Suppressor macrophage treated with lipopolysaccharide for 1 hour (primary cell): ENCODE data around the gene SHROOM1.

Source experiments
- DNase-seq, 3 donors: peaks; one replicate each; pipeline ENCODE4 v3.0.0-alpha.2; 2020 to 2022

Gene SHROOM1

DNA sequence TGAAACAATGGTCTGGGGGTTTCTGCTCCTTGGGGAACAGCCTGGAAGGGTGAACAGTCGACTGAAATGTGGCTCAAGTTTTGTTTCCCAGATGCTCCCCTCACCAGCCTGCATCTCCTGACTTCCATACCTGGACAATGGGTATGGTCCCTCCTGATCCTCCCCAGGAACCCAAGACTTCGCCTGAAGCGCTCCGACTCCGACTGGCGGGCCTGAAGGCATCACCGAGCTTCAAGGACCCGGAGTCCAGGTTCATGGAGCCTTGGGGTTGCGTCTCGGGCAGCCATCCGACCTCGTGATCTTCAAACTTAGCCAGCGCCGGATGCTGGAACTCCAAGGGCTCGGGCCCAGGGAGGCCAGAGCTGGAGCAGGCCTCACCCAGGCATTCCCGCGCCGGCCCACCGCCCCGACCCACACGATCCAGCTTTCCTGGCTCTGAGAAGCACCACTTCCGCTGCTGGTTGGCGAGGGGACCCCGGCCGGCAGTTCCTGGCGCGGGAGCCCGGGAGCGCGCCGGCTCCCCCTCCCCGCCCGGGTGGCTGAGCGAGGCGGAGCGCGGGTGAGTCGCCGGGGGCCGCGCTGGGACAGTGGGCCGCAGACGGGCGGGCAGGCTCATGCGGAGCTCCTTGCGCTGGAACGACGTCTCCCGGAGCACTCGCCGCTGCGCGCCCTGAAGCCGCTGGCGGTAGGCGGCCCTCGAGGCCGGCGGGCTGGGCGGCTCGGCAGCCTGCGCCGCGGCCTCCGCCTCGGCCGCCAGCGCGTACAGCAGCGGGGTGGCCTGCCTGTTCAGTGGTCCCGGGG is 5.2 kb downstream of the SHROOM1 start:
- peak in 1 of 3 donors; percentile 42 for DNase-seq

DNA sequence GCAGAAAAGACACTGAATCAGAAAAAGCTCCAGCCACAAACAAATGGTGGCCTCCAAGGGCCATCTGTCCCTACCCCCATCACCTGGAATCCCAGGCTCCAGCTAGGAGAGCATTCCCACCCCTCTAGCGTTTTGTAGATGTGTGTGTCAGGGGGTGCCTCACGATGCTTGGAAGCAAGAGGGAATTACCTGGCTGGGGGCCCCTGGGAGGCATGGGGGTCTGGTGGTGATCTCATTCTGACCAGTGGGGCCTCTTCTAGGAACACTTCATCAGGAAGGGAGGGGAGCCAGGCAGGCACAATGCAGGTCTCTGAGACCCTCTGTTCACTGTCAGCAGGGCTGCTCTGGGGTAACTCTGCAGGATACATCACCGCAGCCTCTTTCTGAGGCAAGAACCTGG is 6.0 kb downstream of the SHROOM1 start:
- DNase-seq = no peak

DNA sequence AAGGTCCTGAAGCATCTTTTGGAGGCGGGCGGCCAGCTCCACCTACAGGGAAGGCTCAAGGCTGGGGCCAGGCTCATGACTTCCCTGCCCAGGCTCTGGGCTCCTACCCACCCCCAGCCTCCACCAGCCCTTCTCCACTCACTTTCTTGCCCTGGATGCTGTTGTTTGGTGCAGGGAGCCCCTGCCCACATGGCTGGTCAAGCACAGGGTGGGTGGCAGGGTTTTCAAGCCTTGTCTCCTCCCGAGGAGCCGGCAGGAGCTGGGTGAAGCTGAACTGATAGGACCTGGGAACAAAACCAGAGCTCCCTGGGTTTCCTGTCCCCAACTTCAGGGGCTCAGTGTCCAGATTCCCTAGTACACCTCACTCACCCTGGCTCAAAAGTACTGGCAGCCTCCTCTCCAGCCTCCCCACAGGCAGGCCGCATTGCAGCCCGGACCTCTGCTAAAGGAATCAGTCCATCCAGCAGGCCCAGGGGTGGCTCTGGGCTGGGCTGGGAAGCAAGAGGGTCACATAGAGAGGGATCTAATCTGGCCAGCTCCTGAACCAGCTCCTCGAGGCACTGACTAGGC is 6.9 kb downstream of the SHROOM1 start:
- DNase-seq = no peak

DNA sequence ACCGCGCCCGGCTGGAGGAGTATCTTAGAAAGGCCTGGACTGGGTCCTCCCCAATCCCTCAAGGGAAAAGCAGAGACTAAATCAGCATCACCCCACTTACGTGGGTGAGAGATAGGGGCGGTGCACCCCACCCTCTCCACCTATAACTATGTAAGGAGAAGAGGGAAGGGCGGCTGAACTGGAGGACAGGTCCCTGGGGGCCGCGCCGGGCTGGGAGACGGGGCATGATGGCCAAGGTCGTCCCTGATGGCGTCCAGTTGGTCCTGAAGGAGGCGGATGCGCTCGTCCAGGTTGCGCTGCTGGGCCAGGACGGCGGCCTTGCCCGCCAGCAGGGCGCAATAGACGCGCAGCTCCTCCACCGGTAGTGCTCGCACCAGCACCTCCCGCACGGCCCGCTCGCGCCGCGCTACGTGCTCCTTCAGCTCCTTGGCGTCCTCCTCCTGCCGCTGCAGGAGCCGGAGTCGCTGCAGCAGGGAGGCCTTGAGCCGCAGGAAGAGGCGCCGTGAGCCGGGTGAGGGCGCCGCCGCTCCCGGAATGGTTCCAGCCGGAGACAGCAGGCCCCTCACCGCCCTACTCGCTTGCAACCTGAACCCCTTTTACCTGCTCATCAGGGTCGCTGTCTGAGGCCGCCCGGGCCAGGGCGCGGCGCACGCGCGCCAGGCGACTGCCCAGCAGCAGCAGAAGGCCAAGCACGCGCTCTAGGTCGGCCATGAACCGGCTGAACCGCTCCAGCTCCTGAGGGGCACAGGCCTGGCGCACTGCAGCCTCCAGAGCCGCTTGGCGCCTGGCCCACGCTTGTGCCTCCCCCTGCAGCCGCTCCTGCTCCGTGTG is 7.6 kb downstream of the SHROOM1 start:
- DNase-seq = no peak

DNA sequence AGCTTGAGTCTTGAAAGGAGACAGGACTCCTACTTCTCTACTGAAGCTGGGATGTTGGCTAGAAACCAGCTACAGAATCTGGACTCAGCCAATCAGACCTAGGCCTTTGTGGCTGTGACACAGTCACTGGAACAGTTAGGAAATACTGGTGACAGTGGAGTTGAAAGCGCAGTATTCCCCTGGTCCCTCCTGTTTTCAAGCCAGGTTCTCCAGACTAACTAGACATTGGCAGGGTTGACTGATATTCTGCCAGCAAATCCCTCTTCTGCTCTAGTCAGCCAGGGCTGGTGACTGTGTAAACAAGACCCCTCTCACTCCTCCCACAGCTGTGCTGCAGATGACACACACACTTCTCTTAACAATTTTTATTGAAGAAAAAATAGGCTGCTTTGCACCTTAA is 8.7 kb downstream of the SHROOM1 start:
- no peak for DNase-seq

DNA sequence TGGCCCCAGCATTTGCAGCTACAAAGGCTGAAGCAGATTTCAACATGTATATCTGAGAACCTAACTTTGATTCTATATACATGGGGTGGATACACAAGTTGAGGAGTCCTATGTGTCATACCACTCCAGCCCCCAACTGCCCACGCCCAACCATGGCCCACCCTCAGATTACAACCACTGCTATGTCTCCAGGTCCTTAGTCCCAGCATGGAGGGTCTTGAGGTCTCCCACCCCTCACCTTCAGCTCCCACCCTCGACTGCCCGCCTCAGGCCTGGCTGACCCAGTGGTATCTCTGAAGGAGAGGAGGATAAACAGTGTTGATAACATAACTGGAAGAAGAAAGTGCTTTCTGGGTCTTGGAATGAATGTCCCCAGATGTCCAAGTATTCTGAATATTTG is 9.1 kb downstream of the SHROOM1 start:
- no peak for DNase-seq

DNA sequence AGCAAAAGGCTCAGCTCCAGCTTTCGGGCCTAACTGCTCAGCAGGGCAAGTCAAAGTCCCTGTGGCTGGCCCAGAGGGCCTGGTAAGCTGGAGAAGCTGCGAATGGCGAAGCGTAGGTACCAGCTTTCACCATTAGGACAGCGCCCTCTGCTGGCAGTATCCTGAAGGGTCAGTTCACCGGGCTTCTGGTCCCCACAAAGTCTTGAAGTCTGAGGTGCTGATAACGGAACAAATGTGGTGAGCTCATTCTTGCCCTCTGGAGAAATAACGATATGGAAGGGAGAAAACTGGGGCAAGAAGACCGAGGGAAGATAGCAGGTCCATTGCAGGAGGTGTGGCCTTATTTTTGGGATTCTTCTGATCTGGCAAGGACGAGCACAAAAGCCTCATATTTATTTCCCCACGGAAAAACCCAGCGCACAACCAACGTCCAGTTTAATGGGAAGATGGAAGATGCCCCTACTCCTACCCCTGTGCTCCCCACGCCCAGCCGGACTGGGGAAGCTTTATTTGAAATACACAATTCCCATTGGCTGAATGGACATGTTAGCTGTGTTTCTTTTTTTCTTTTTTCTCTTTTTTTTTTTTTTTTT is 10.2 kb downstream of the SHROOM1 start:
- peak; percentile 92 to 96 (median 95) for DNase-seq

DNA sequence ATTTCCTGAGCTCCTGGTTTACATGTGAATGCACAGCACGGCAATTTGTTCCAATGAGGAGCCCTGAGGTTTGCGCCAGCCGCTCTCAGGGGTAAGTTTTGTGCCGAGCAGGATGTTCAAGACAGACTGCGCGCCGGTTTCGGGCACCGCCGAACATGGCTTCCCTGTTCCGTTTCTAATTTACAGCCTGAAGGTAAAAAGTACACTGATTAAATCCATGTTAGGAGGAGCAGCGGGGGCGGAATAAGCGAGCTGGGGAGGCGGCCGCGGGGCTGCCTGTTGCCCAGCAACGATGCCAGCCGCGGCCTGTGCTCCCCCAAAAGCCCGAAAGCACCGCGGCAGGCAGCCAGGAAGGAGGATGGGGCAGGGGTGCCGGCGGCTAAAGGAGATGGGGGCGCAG is 11.0 kb downstream of the SHROOM1 start:
- no peak for DNase-seq

DNA sequence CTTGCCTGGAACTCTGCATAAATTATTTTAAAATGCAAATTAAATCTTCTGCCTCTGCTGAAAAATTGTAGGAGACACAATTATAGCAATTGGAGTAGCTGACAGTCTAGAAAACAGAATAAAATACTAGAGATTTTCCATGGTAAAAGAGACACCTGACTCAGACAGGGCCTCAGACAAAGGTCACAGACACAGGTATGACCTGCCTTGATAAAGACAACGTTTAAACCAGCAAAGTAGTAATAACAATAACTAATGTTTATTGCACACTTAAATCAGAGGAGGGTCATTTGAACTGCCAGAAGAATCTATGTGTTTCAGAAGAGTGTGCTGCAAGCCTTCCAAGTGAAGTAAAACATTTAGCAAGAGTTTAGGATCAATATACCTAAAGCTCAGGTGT is 13.4 kb downstream of the SHROOM1 start:
- no peak for DNase-seq

DNA sequence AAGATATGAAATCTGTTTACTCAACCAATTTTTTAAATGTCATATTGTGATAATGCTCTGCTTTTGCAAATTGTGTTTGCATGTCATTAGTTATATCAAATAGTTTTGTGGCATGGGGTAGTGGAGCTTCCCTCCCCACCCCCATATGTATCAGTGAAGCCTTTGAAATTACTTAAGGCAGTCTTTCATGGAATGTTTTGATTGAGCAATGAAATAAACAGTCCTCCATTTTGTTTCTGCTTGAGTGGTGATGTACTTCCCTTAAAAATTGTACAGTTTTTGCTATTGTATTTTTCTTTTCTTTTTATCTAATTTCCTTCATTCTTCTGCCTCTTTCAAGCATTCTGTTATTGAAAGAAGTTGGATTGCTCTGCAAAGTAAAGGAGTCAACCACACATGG is 13.9 kb downstream of the SHROOM1 start:
- no peak for DNase-seq

DNA sequence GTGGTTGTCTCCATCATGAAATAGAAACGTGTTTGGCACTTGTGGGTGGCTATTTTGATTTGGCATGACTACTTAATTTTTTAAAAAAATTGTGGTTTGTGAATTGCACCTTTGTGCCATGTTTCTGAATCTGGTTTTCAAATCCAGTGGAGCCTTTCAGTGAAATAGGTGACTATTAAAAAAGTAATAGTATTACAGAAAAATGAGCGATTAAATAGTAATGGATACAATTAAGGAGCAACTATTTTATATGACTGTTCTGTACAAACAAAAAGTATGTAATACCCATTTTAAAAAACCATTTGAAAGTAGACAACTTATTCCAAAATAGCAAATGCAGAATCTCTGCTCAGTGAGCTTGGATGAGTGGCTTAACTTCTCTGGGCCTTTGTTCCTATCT is 14.4 kb downstream of the SHROOM1 start:
- no peak for DNase-seq

DNA sequence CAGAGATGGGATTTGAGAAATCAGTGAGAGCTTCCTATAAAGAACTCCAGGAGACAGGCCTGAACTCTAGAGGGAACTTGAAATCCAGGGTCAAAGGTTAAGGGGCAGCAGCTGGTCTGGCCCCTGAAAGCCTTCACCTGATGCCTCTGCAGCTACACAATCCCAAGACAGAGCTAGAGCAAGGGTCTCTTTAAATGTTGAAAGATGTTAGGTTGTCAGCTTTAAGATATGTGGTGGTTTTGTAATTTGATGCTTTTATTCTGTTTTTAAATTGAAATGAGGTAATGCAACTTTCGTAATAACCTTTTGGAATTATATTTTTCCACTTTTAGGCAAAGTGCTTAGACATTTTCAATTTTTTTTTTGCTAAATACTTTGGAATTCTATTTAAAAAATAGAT is 15.0 kb downstream of the SHROOM1 start:
- DNase-seq = no peak

DNA sequence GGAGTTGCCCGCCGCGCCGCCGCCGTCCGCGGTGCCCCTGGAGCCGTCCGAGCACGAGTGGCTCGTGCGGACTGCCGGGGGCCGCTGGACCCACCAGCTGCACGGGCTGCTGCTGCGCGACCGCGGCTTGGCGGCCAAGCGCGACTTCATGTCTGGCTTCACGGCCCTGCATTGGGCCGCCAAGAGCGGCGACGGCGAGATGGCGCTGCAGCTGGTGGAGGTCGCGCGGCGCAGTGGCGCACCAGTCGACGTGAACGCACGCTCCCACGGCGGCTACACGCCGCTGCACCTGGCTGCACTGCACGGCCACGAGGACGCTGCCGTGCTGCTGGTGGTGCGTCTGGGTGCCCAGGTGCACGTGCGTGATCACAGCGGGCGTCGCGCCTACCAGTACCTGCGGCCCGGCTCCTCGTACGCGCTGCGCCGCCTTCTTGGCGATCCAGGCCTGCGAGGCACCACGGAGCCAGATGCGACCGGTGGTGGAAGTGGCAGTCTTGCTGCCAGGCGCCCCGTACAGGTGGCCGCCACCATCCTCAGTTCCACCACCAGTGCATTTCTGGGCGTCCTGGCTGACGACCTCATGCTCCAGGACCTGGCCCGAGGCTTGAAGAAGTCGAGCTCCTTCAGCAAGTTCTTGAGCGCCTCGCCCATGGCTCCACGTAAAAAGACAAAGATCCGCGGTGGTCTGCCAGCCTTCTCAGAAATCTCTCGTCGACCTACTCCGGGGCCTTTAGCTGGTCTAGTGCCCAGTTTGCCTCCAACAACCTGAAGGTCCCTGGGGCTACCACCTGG is 15.7 kb downstream of the SHROOM1 start:
- no peak for DNase-seq

DNA sequence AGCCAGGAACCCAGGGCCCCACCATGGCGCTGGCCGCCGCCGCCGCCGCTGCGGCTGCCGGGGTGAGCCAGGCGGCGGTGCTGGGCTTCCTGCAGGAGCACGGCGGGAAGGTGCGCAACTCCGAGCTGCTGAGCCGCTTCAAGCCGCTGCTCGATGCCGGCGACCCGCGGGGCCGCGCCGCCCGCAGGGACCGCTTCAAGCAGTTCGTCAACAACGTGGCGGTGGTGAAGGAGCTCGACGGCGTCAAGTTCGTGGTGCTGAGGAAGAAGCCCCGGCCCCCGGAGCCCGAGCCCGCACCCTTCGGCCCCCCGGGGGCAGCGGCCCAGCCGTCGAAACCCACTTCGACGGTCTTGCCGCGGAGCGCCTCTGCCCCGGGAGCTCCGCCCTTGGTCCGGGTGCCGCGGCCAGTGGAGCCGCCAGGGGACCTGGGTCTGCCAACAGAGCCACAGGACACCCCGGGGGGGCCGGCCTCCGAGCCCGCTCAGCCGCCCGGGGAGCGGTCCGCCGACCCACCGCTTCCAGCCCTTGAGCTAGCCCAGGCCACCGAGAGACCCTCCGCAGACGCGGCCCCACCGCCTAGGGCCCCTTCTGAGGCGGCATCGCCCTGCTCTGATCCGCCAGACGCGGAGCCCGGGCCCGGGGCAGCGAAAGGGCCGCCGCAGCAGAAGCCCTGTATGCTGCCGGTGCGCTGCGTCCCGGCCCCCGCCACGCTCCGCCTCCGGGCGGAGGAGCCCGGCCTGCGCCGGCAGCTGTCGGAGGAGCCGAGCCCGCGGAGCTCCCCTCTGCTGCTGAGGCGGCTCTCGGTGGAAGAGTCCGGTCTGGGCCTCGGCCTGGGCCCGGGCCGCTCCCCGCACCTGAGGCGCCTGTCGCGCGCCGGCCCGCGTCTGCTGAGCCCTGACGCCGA is 16.6 kb downstream of the SHROOM1 start:
- DNase-seq = no peak

DNA sequence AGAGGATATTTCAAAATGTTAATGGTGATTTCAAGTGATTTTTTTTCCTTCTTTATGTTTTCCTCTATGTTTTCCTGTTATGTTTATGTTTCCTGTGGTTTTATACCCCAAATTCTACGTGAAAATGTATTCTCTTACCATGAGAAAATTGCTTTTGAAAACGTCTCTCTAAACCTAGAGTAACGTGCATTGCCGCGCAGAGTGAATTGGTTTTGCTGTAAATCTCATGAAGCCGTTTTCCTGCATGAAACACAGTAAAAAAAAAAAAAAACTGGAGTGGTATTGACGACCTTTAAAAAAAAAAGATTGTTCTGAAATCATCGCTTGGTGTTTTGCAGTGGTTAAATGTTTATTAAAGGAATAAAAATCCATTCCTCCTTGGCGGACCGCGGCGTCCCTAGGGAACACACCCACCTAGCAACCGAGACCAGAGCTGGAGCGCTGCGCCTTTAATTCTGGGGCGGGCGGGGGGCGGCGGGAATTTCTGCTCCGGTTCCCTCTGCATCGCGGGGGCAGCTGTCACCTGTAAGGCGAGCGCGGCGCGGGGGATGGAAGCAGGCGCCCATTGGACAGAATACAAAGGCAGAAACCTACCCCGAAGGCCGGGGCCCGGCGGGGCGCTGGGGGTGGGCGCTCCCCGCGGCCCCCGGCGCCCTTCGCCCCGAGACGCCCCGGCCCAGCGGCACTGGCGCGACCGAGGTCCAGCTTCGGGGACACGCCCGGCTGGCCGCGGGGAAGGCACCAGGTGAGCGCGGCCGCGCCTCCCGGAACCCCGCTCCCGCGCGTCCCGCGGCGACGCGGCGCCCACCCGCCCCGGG is 17.5 kb downstream of the SHROOM1 start, which contains the start of gene SOWAHA:
Gene SOWAHA, plus strand, starts transcription at position 522 of the 818 bp plus-strand sequence. CDS start 320 bp downstream, outside the sequence.
- DNase-seq = no peak

DNA sequence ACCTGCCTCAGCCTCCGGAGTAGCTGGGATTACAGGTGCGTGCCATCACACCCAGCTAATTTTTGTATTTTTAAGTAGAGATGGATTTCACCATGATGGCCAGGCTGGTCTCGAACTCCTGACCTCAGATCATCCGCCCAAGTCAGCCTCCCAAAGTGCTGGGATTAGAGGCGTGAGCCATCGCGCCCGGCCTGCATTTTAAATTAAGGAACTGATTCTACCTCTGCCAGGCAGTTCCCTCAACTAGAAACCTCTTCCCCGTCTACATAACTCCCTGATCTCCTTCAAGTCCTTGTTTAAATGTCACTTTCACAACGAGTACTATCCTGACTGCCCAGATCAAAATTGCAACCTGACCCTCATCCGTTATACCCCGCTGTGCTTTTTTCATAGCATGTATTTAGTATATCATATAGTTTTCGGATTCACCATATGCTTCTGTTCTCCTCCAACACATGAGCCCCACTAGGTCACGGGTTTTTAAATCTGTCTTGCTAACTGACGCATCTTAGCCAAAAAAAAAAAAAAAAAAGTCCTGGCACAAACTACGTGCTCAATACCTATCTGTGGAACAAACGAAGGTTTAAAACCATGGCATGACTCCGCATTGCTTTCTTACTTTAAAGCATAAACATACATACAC is 18.2 kb downstream of the SHROOM1 start:
- peak; percentile 50 to 59 (median 58) for DNase-seq

DNA sequence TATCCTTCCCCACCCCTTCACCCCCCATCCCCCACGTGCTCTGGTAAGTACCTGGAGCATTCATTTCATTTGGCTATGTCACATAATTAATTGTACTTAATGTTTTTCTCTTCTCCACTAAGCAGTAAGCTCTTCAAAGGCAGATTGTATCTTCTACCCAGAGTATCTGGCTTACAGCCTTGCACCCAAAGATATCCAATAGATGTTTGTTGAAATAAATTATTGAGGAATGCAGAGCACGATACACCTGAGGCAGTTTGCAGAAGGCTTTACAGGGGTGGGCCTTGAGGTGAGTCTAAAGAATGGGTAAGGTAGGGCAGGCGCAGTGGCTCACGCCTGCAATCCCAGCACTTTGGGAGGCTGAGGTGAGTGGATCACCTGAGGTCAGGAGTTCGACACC is 19.8 kb downstream of the SHROOM1 start:
- no peak for DNase-seq

DNA sequence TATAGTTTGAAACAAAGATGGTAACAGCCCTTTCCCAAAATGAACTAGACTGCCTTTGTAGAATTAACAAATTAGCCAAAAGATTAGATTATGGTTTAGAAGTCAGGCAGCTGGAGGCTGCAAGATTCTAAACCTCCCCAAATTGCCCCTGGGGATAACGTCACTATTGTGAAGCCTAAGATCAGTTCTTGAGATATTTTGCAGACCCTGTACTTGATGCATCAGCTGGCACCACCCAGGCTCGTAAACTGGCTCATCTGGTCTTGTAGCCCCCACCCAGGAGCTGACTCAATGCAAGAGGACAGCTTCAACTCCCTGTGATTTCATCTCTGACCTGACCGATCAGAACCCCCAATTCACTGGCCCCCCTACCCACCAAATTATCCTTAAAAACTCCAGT is 21.6 kb downstream of the SHROOM1 start:
- DNase-seq = no peak

DNA sequence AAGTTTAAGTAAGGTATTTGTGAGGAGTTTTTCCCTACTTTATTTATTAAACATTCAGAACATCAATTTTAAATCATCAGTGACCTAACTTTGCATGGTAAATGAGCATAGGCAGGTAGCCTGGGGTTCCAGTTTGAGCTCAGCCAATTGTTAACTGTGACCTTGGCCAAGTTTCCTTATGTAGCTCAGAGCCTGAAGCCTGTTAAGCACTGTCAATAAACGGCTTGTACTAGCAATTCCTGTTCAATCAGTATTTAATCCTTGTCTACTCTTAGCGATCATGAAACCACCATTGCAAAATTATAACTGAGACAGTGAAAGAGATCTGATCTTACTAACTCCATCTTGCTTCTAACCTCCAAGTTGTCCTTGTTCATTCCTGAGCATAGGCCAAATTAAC is 22.0 kb downstream of the SHROOM1 start:
- no peak for DNase-seq
